ENCODE data around the gene COL4A3. TPM values are rescaled to one million over a fixed set of nuclear protein-coding genes. Genes with fewer than 3 reads are reported as not detected.

Gene COL4A3
- total and polyA plus RNA-seq, 8 donors, result 4.3 to 43.3 (median 11.6) TPM

DNA sequence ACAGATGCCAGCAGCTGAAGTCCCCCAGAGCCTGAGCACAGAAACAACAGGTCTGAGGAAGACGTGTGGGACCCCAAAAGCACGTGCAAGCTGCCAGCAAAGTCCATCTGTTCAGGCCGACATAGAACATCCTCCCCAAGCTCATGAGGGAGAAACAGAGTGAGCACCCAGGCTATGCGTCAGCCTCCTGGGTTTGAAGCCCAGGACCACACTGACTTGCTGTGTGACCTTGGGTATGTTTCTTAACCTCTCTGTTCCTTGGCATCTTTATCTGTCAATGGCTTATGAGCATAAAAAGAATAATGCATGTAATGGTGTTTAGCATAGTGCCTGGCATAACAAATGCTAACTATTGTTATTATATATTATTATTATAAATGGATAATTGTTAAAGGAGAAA is 40.7 kb upstream of the COL4A3 start:
- intact Hi-C loops (cut with DNase I), result no loop called here
- ATAC-seq (no peak), DNase-seq (no peak)
- Histone ChIP-seq H3K27me3 (peaks cover 0 to 8% of the 10 kb centered on the region in 2 donors), H3K36me3 (no peaks in the 10 kb centered on the region), H3K9me3 (no peaks in the 10 kb centered on the region), H3K4me3 (no peak overlapping the region), H3K4me1 (no peaks in the 10 kb centered on the region), H3K27ac (no peak overlapping the region)
- TF ChIP-seq CTCF (IDR thresholded peaks at IDR 0.05), result no peak

GRCh38 chr2:227124811-227125210 is 39.6 kb upstream of the COL4A3 start:
- Histone ChIP-seq H3K36me3 (no peaks in the 10 kb centered on the region), H3K27me3 (peaks cover 0 to 8% of the 10 kb centered on the region in 2 donors), H3K9me3 (no peaks in the 10 kb centered on the region), H3K4me1 (no peaks in the 10 kb centered on the region), H3K27ac (no peak overlapping the region), H3K4me3 (no peak overlapping the region)
- TF ChIP-seq CTCF (IDR thresholded peaks at IDR 0.05), result no peak
- ATAC-seq (no peak), DNase-seq (no peak)
- intact Hi-C loops (cut with DNase I), result no loop called here

DNA sequence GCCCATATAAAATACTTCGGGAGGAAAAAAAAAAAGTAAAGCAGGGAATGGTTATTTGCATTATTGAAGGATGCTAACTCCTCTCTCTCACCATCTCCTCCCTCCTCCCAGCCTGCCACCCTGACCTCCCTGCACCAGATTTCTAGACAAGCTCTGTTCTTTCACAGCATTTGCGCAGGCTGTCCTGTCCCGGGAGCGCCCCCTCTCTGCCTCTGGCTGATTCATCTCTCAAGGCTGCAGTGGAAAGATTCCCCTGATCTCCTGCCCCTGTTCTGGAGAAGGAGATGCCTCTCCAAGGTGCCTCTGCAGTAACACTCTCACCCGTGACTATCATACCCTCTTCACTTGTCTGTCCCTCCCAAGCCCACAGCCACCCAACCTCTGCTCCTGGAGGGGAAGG is 38.9 kb upstream of the COL4A3 start:
- ATAC-seq (no peak), DNase-seq (no peak)
- Histone ChIP-seq H3K4me3 (no peak overlapping the region), H3K9me3 (no peaks in the 10 kb centered on the region), H3K4me1 (no peaks in the 10 kb centered on the region), H3K27me3 (peaks cover 0 to 8% of the 10 kb centered on the region in 2 donors), H3K27ac (no peak overlapping the region), H3K36me3 (no peaks in the 10 kb centered on the region)
- intact Hi-C loops (cut with DNase I), result no loop called here
- no peak for TF ChIP-seq CTCF (IDR thresholded peaks at IDR 0.05)

- intact Hi-C loops (cut with DNase I), result no loop called here
- ATAC-seq, result no peak
- Histone ChIP-seq H3K4me1 (no peaks in the 10 kb centered on the region), H3K9me3 (no peaks in the 10 kb centered on the region), H3K27ac (no peak overlapping the region), H3K4me3 (no peak overlapping the region), H3K36me3 (no peaks in the 10 kb centered on the region), H3K27me3 (peaks cover 0 to 8% of the 10 kb centered on the region in 2 donors)
- DNase-seq, result no peak
- TF ChIP-seq CTCF (IDR thresholded peaks at IDR 0.05), result no peak
Observed at GRCh38 chr2:227127201-227127600, 37.2 kb upstream of the COL4A3 start.

DNA sequence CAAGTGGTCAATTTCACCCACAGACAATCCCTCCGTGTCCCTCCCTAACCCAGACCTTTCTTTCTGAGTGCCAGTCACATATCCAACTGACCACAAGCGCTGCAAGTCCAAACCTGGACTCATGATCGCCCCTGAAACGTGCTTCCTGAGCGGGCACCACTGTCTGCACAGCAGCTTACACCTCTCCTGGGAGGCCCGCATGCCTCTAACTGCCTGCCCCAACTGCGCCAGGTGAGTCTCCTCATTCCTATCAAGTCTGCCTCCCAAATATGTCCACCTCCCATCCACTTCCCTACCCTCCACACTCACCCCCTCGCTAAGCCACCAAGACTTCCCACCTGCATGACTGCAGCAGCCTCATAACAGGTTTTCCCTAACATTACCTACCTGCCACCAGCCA is 33.8 kb upstream of the COL4A3 start:
- H3K9me3 ChIP-seq, result no peaks in the 10 kb centered on the region
- ATAC-seq (no peak), DNase-seq (no peak)
- peaks cover 0 to 7% of the 10 kb centered on the region in 2 donors for H3K27me3 ChIP-seq
- no peak overlapping the region for H3K27ac ChIP-seq
- no peaks in the 10 kb centered on the region for H3K4me1 ChIP-seq
- intact Hi-C loops (cut with DNase I), result loop anchor here in 1 of 2 donors (10.0 kb wide), 1 partner anchor 104 kb away; no protein-coding TSS in a partner anchor
- no peaks in the 10 kb centered on the region for H3K36me3 ChIP-seq
- TF ChIP-seq CTCF (IDR thresholded peaks at IDR 0.05), result no peak
- no peak overlapping the region for H3K4me3 ChIP-seq

Measured in left lung (tissue), 10 donors.